Activated T-helper 1 cell treated with Interleukin-2 at 50 U/mL for 16 hours (primary cell): ENCODE data around the gene CD99.

Source experiments
- DNase-seq: peaks from one replicate; pipeline ENCODE4 v3.0.0-alpha.2; 2020; ENCODE audit warnings: low read depth

The CD99 gene

DNA sequence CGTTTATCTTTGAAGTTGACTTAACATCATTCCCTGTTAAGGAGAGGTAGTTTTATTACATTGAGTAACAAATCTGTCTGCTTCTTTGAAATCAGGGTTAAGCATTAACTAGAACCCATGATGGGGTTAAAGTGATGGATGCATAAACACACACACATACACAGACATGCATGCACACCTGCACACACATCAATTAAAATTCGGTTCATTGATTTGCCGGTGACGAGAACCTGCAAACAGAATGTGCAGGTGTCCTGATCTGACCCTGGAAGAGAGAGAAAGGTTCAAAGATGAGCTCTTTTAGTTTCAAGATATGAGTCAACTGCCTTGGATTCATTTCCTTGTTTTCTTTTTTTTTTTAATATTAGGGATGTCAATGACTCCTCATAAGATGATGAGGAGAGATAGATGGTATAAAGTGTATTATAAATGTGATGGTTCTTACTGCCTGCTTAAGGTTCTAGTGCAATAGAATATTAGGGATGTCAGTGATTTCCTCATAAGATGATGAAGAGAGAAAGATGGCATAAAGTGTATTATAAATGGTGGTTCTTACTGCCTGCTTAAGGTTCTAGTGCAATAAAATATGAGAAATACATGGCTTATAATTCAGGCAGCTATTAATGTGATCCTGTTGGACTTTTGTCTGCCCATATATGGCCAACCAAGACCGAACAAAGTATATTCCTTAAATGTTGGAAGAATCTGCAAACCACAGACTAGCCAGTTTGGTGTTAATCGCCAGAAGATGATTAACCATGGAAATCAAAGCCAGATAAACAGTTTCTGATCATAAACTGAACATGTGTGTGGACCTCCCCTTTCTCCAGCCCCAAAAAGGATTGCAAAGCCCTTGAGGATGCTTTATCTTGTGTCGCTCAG is 14.1 kb upstream of the CD99 start:
- no peak for DNase-seq

DNA sequence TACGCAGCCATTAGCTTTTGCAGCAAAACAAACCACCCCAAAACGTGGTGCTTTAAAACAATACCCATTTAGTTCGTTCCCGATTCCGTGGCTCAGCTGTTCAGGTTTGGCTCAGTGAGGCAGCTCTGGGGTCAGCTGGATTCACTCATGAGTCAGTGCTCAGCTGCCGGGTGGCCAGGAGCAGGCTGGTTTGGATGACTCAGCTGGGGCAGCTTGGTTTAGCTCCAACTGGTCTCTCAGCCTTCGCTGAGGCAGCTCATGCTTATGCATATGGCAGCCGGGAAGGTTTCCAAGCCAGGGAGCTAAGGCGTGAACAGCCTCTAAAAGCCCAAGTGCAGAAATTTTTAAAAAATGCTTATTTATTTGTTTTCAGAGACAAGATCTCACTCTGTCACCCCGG is 13.3 kb upstream of the CD99 start:
- no peak for DNase-seq

DNA sequence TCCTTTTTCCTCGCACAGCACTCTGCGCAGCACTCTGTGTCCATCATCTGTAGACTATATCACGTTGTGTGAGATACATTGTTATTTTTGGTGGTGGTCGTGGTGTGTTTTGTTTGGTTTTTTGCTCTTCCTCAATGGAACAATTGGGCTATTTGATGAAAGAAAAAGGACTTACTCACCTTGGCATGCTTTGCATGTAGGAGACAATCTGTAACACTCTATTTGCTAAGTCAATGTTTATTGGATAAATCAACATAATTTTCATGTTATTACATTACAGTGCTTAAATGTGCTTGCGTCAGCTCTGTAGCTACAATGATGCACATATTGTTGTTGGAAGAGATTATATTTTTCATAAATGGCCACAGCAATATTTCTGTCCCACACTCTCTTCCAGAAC is 12.5 kb upstream of the CD99 start:
- DNase-seq: no peak

DNA sequence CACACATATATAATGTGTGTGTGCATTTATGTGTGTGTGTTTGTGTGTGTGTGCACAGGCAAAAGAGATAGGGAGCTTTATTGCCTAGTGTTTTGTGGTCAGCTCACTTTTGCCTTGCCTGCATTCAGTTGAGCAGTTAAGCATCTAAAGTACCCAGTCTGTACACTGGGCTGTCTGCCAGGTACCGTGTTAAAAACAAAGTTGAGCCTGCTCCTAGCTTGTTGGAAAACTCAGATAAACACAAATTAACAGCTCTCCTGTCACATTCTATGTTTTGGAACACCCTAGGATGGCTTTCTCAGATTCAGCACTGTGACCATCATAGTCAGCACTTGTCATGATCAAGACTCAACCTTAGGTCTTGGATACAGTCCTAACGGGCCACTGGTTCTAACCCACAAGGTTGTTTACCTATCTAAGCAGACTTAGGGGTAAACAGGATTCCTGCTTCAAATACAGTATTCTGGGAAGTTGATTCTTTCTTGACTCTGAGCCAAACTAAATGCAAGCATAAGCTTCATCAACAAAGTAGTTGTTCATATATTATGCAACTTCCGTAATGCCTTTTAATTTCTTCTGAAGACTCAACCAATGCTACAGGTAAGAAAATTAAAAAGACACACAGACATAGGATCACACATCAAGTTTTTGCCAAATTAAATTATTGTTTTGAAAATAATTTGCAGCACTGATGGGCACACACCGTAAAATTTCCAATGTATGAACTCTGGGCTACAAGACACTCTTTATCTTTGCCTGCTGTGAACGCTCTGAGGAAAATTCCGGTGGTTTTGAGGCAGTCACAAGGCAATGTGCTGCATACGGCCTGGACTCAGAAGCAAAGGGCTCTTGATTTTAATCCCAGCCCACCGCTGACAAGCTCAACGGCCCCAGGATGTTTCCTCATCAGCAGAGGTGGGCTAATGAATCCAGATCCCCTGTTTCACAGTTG is 11.3 kb upstream of the CD99 start:
- no peak for DNase-seq

DNA sequence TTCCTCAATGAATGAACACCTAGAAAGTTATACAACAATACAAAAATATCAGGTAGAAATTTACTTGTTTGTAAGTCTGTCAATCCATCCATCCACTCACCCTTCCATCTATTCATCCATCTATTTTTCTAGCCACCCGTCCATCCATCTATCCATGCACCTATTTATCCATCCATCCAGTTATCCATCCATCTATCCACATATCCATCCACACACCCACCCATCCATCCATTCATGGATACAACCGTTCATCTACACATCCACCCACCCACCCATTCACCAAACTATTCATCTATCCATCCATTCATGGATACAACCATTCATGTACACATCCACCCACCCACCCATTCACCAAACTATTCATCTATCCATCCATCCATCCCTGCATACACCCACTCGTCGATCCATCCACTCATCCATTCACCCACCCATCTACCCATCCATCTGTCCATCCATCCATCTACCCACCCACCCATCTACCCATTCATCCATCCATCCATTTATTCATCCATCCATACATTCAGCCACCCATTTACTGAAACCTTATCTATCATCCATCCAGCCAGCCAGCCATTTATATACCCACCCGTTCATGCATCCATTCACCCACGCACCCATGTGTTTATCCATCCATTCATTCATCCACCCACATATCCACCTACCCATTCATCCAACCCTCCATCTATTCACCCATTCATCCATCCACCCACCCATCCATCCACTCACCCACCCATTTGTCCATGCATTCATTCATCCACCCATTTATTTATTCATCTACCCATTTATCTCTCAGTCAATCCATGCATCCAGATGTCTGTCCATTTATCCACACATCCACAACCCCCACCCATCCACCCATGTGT is 10.4 kb upstream of the CD99 start:
- DNase-seq: no peak

DNA sequence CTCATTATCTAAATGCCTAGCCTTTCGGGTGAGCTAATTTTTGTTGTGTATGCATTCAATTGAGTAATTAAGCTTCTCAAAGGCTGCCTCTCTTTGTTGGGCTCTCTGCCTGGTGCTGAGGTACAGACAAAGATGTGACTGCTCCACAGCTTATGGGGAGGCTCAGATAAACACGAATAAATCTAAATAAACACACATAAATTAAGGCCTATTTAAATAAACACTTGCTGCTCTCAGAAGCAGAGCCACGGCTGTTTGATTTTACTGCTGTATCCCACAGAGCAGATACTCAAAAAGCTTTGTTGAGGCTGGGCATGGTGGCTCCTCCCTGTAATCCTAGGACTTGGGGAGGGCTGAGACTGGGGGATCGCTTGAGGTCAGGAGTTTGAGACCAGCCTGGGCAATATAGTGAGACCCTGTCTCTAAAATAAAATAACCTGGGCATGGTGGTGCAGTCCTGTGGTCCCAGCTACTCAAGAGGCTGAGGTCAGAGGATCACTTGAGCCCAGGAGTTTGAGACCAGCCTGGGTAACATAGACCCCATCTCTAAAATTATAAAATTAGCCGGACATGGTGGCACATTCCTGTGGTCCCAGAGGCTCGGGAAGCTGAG is 8.4 kb upstream of the CD99 start:
- DNase-seq: no peak

DNA sequence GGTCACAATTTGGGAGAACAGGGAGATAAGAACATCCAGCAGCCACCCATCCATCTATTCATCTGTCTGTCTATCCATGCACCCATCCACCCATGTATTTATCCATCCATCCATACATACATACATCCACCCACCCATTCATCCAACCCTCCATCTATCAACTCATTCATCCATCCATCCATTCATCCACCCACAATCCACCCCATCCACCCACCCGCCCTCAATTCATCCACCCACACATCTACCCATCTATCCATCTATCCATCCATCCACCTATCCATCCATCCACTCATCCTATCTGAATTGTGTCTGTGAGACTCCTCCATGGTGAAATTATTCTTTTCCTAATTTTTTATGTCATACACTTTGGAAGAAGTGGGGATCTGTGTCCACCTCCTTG is 6.8 kb upstream of the CD99 start:
- no peak for DNase-seq

DNA sequence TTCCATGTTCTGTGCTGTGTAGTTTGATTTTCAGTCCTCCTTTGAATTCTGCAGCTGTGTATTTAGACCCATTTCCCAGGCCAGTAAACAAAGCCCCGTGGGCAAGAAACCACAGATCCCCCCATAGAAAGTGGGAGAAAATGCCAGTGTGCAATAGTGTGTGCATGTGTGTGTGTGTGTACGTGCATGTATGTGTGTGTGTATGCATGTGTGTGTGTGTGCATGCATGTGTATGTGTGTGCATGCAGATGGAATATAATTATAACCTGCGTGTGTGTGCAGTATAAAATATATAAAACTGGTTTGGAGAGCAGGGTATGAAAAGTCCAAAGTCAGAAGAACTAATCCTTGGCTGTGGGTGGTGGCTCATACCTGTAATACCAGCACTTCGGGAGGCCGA is 5.2 kb upstream of the CD99 start:
- no peak for DNase-seq

DNA sequence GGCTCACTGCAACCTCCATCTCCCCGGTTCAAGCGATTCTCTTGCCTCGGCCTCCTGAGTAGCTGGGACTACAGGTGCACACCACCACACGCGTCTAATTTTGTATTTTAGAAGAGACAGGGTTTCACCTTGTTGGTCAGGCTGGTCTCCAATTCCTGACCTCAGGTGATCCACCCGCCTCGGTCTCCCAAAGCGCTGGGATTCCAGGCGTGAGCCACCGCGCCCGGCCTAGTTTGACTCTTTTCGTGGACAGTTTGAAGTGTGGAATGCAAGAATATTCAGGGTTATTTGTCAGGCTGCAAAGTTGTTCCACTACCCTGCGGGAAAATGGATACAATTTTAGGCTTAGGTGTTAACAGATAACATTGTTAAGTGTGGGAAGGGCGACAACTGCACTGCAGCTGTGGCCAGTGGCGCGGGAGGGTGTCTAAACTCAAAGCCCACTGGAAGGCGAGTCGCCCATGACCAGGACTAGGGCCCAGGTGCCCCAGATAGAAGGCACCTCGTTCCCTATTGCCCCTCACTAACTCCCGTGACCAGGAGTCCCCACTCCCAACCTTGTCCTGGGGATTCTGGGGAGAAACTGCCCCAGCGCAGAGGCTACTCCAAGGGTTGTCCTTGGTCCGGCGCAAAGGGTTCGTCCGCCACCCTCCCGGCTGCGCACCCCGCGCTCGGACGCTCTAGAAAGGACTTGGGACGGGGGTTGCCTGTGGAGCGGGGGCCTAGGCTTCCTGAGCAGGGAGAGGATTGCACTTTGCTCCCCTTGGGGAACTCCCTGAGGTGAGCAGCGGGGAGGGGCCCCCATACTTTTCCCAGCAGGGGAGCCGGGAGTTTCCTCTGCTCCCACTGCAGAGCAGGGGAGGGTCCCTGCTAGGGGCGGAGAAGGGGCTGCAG is 1.1 kb upstream of the CD99 start:
- no peak for DNase-seq

DNA sequence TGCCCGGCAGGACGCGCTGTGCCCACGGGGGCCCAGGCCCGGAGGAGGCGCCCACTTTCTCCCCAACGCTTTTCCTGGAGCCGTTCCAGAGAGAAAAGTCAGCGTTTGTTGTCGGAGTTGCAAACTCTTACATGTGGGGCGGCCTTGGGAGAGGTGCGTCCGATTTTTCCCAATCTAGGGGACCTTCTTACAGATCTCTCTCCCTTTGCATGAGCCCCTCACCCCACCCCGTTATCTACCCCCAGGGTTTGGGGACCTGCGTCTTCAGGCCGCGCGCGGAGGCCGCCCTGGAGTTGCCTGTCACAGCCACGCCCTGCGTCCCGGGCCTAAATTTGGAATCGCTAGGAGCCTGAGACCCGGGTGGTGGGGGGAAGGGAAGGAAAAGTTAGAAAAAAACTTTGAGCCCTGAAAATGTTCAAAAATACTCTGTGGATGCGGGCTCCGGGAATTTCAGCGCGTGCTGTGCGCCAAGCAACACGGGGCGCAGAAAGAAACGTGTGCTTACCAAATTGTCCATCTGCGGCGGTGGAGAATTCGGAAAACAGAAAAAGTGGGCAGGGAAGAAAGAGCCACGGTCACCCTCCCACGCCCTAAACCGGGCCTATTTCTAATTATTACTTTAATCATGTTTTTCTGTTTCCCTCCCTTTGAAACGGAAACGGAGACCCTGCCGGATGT is 587 bp downstream of the CD99 start:
- DNase-seq: no peak

DNA sequence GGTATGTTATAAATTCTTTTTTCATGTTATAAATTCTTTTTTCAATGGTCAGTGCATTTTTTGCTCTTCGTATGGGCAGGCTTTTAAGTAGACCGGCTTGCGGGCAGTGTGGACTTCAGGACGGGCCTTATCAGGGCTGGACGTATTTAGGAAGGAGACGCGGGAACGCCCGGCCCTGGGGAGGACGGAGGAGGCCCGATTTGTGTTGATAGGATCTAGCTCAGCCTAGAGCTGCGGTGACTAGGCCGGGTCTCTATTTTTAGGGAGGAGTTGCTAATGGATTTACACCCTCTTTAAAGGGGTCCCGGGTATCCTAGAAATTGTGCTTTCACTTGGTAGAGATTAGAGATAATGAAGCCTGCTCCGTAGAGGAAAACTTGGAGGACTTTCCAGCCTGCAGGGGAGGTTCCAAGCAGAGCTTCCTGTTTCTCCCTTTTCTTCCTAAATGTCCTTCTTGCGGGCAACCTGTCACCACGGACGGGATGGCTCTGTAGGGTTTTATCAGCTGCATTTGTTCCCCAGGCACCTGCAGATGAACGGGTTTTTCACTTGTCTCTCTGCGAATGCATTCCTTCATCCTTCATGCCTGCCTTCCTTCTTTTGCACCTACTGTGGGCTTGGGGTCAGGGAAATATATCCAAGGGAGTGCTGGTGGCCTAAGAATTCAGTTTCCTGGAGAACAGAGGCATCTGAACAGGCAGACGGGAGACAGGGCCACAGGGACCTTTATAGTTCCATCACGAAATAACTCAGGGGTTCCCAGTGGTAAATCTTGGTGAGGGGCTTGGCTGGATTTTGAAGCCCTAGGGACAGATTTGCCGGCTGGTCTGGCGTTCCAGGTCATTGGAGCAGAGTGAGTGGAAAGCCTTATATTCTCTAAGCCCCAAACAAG is 1.4 kb downstream of the CD99 start:
- no peak for DNase-seq

DNA sequence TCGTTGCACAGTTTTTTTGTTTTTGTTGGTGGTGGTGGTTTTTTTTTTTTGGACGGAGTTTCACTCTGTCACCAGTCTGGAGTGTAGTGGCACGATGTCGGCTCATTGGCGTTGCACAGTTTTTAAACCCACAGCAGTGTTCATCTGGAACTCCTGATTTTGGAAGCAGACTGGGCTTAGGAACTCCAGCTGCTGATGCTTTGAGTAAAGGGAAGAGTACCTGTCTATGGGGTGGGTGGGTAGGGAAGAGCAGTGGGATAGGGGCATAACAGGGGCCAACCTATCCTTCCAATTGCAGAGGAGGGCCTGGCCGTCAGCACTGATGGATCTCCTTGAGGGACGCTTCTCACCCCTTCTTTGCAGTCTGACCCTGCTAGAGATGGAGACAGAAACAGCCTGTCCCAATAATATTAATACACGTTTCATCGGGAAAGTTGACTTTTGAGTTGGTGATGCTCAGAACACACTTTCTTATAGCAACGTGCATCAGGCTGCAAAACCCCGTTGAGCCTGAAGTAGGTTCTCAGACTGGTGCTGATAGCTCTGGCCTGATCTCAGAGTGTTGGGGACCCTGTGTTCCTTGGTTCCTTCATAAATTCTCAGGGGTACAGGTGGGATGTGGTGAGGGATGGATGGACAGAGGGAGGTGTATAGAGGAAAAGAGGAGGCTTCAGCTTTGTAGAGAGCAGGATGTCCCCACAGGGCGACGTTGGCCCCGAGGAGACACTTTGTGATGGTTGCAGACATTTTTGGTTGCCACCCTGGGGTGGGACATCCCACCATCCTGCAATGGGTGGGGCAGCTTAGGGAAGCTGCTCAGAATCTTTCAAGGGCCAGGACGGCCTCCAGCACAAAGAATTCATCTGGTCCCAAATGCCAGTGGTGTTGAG is 2.3 kb downstream of the CD99 start:
- DNase-seq: no peak

DNA sequence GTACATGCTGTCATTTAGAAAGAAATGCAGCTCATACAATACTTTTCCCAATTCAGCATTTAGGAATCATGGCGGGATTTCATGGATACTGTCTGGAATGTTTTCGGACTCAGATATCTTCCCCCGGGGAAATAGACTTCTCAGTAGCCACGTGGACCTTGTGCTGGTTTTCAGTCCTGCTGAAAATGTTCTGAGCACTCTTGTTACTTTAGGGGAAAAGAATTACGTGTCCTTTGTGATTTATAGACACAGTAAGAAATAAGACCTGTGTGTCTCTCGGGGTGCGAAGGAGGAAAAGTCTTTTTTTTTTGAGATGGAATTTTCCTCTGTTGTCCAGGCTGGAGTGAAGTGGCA is 3.8 kb downstream of the CD99 start:
- DNase-seq: no peak

DNA sequence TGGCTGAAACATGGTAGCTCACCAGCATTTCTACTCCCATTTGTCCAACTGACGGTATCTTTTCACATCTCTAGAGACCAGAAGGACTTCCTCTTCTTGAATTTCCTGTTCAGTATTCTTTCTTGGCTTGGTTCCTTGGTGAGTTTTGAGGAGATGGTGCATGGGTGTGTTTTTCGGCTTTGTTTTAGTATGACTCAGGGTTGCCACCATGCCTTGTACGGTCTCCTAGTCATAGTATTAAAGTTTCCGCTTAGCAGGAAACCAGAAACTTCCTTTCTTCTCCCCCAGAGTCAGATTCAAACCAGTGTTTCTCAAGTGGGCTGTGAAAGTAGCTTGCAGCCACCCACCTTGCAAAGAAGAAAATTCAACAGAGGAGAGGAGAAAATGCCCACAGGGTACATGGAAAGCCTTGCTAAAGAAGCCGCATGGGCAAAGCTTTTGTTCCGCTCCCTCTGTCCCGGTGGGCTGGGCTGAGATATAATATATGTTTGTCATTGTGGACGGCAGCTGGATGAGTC is 5.7 kb downstream of the CD99 start:
- no peak for DNase-seq

DNA sequence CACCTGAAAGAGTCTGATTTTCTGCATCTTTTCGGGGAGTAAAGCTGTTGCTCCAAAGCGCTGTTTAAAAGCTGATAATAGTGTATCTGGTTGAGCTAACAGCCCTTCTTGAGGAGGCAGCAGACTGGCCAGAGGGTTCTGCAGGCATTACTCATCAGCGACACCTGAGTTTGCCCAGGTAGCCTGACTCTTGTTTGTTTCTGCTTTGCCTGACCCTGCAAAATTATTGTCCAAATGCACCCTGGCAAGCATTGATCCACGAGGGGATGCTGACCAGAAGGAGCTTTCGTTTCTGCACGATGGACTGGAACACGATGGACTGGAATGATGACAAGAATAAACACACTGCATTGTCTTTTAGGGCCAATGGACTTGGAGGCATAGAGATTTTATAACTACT is 6.2 kb downstream of the CD99 start:
- no peak for DNase-seq

DNA sequence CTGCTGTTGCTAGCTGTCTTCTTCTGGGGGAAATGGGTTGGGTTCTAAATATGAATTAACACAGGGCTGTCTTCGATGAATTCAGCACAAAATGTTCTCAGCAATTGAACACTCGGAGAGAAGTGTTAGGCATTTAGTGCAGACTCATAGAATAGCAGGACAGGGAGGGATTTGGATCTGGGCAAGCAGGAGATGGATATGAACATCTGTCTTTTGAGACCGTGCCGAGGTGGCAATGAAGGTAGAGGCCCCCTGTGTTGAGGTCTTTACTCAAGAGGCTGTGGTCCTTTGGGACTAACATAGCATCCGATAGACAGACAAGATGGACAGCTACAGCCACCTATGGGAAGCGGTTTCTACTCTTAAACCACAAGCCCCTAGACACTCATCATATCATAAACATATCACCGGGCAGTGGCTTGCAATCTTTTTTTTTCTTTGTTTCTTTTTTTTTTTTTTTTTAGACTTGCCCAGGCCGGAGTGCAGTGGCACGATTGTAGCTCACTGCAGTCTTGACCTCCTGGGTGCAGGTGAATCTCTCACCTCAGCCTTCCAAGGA is 6.7 kb downstream of the CD99 start:
- DNase-seq: no peak

DNA sequence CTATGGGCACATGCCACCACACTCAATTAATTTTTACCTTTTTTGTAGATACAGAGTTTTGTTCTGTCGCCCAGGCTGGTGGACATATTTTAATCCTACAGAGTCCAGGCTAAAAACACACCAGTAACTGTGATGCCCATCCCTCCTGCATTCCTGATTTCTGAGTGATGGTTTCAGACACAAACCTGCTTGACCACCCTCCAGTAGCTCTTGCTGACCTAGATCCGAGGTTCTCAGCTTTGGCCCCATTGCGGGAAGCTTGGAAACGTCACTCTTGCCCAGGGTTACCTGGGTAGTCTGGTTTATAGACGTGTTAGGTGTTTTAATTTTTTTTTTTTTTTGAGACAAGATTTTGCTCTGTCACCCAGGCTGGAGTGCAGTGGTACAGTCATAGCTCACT is 7.5 kb downstream of the CD99 start:
- DNase-seq: no peak

DNA sequence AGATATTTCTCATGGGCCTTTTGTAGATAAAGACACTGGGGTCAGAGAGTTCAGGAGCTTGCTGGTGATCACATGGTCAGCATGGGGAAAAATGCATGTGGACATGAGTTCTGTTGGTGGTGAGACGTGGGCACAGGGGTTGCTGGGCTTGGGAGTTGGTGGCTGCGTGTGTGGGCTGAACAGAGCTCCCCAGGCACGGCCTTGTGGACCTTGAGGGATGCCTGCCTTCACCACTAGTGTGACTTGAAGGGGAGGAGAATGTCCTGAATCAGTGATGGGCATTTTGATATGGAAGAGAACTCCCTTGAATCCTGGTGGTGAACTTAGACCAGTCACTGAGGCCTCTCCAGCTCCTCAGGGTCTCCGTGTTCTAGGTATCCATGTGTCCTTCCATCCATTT is 8.9 kb downstream of the CD99 start:
- DNase-seq: no peak
